ENCODE results near the gene FGF5. TPM values are rescaled to one million over a fixed set of nuclear protein-coding genes. Genes with fewer than 3 reads are reported as not detected.

FGF5 gene
- total RNA-seq, 1 experiment from 2014 or later = 2.6 TPM

DNA sequence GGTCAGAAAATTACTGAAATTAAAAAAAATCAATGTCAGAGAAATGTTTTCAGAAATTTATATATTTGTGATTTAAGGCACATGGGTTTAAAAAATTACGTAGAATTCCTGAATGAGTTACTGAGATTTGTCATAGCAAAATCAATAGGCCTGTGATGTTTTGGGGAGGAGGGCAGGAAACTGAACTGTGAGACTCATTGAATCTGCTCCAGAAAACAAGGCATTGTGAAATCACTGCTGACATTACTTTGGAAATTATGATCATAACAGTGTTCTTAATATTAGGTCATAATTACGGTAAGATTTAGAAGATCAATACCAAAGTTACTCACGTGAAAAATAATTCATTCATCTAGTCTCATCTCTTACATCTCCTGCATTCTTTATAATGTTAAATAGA lies 5.3 kb downstream of the FGF5 start:
- Histone ChIP-seq H3K9me2 (replicated peaks; ENCODE audit: low read length) (no peaks in the 10 kb centered on the region), H3K9ac (ENCODE audit: low read length) (no peak overlapping the region), H3K79me2 (ENCODE audit: low read length) (peaks cover 39% of the 10 kb centered on the region), H3K27ac (ENCODE audit: low read length) (no peak overlapping the region), H3F3A (ENCODE audit: low read length, unreplicated experiment) (no peaks in the 10 kb centered on the region), H2AFZ (ENCODE audit: low read length) (no peak overlapping the region), H3K4me1 (ENCODE audit: insufficient read depth, low read length) (peaks cover 10% of the 10 kb centered on the region), H3K27me3 (ENCODE audit: low read length) (no peaks in the 10 kb centered on the region), H3K9me3 (ENCODE audit: low read length) (no peaks in the 10 kb centered on the region), H3K36me3 (ENCODE audit: low read depth, low read length) (0 out of 2 replicates have a peak, but pooled peaks cover under 1% of the 10 kb centered on the region), H4K20me1 (ENCODE audit: low read length) (no peaks in the 10 kb centered on the region), H3K4me3 (ENCODE audit: low read length) (no peak overlapping the region), H3K4me2 (ENCODE audit: low read length) (0 out of 2 replicates have a peak overlapping the region, but pooled peaks have one; percentile 0)
- TF ChIP-seq EZH2phosphoT487 (IDR thresholded peaks at IDR 0.05; ENCODE audit: borderline replicate concordance, low read length) (no peak), EZH2 (IDR thresholded peaks at IDR 0.05; ENCODE audit: low read length, unreplicated experiment) (no peak)
- TF ChIP-seq, protein P1, sequence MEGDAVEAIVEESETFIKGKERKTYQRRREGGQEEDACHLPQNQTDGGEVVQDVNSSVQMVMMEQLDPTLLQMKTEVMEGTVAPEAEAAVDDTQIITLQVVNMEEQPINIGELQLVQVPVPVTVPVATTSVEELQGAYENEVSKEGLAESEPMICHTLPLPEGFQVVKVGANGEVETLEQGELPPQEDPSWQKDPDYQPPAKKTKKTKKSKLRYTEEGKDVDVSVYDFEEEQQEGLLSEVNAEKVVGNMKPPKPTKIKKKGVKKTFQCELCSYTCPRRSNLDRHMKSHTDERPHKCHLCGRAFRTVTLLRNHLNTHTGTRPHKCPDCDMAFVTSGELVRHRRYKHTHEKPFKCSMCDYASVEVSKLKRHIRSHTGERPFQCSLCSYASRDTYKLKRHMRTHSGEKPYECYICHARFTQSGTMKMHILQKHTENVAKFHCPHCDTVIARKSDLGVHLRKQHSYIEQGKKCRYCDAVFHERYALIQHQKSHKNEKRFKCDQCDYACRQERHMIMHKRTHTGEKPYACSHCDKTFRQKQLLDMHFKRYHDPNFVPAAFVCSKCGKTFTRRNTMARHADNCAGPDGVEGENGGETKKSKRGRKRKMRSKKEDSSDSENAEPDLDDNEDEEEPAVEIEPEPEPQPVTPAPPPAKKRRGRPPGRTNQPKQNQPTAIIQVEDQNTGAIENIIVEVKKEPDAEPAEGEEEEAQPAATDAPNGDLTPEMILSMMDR (conservative IDR thresholded peaks at IDR 0.05; ENCODE audit: low read depth, low read length) = no peak
- intact Hi-C loops (cut with micrococcal nuclease) = no loop called here
- BruUV-seq (replicated peaks) = no TSS peak
- ATAC-seq = no peak
- POLR2A ChIA-PET (ENCODE audit: unreplicated experiment) = no interaction called here
- peak; percentile 24 for DNase-seq
- CTCF ChIA-PET = no interaction called here

DNA sequence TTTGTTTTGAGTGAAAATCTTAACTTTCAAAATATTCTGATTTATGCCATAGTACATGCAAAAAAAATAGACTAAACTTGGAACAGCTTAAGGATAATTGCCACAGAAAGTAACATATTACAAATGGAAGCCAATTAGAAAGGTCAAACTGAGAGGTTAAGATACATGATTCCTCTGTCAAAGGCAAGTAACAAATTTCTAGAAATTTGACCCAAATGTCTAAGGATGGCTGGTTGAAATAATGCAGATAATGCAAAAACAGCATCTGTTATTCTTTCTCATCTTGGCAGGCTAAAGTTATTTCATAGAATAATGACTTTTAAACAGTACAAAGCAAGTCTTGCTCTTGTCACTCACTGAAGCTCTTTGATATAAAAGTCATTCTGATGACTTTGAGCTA lies 10.5 kb downstream of the FGF5 start:
- Histone ChIP-seq H3K27me3 (ENCODE audit: low read length) (no peaks in the 10 kb centered on the region), H2AFZ (ENCODE audit: low read length) (no peak overlapping the region), H3K9ac (ENCODE audit: low read length) (no peak overlapping the region), H3K4me3 (ENCODE audit: low read length) (no peak overlapping the region), H3F3A (ENCODE audit: low read length, unreplicated experiment) (no peaks in the 10 kb centered on the region), H3K9me3 (ENCODE audit: low read length) (no peaks in the 10 kb centered on the region), H3K27ac (ENCODE audit: low read length) (no peak overlapping the region), H3K79me2 (ENCODE audit: low read length) (no peaks in the 10 kb centered on the region), H3K36me3 (ENCODE audit: low read depth, low read length) (0 out of 2 replicates have a peak, but pooled peaks cover 3% of the 10 kb centered on the region), H3K9me2 (replicated peaks; ENCODE audit: low read length) (no peaks in the 10 kb centered on the region), H3K4me1 (ENCODE audit: insufficient read depth, low read length) (no peaks in the 10 kb centered on the region; the same call in 1 of the 2 replicates), H3K4me2 (ENCODE audit: low read length) (no peak overlapping the region), H4K20me1 (ENCODE audit: low read length) (no peaks in the 10 kb centered on the region)
- TF ChIP-seq EZH2phosphoT487 (IDR thresholded peaks at IDR 0.05; ENCODE audit: borderline replicate concordance, low read length) = no peak
- TF ChIP-seq, protein P1 (conservative IDR thresholded peaks at IDR 0.05; ENCODE audit: low read depth, low read length) = no peak
- no peak for TF ChIP-seq EZH2 (IDR thresholded peaks at IDR 0.05; ENCODE audit: low read length, unreplicated experiment)
- no peak for DNase-seq
- ChIA-PET CTCF (interaction anchor here (0.7 kb wide), 1 partner anchor 11 kb away, joined by 3 read pairs; no protein-coding TSS in a partner anchor), POLR2A (ENCODE audit: unreplicated experiment) (no interaction called here)
- intact Hi-C loops (cut with micrococcal nuclease) = no loop called here
- no peak for ATAC-seq
- no TSS peak for BruUV-seq (replicated peaks)

DNA sequence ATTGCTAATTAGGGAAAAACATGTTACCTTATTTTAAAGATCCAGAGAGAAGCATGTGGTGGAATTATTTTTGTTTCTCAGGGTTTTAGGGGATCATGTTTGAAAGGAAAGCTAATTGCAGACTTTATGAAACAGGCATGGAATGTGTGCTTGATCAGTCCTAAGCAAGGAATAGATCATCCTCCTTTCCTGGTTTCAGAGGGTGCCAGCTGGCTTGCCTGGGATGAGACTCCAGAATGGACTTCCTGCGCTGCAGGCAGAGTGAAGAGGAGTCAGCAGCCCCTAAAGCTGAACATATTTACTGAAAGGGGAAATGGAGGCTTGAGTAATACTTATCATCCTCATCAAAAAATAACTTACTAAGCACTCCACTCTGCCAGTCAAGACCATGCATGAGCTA lies 13.3 kb downstream of the FGF5 start:
- Histone ChIP-seq H3K9me2 (replicated peaks; ENCODE audit: low read length) (no peaks in the 10 kb centered on the region), H3F3A (ENCODE audit: low read length, unreplicated experiment) (no peaks in the 10 kb centered on the region), H3K79me2 (ENCODE audit: low read length) (no peaks in the 10 kb centered on the region), H4K20me1 (ENCODE audit: low read length) (no peaks in the 10 kb centered on the region), H3K27ac (ENCODE audit: low read length) (no peak overlapping the region), H3K4me2 (ENCODE audit: low read length) (no peak overlapping the region), H2AFZ (ENCODE audit: low read length) (no peak overlapping the region), H3K4me1 (ENCODE audit: insufficient read depth, low read length) (no peaks in the 10 kb centered on the region), H3K9me3 (ENCODE audit: low read length) (no peaks in the 10 kb centered on the region), H3K9ac (ENCODE audit: low read length) (no peak overlapping the region), H3K27me3 (ENCODE audit: low read length) (no peaks in the 10 kb centered on the region), H3K36me3 (ENCODE audit: low read depth, low read length) (0 out of 2 replicates have a peak, but pooled peaks cover 3% of the 10 kb centered on the region), H3K4me3 (ENCODE audit: low read length) (no peak overlapping the region)
- no peak for DNase-seq
- POLR2A ChIA-PET (ENCODE audit: unreplicated experiment) = no interaction called here
- intact Hi-C loops (cut with micrococcal nuclease) = no loop called here
- ATAC-seq = no peak
- BruUV-seq (replicated peaks) = no TSS peak
- CTCF ChIA-PET = no interaction called here
- no peak for TF ChIP-seq EZH2 (IDR thresholded peaks at IDR 0.05; ENCODE audit: low read length, unreplicated experiment)
- no peak for TF ChIP-seq EZH2phosphoT487 (IDR thresholded peaks at IDR 0.05; ENCODE audit: borderline replicate concordance, low read length)
- TF ChIP-seq, protein P1 (conservative IDR thresholded peaks at IDR 0.05; ENCODE audit: low read depth, low read length) = no peak
